ENCODE measurements around the gene FOSB.

DNA sequence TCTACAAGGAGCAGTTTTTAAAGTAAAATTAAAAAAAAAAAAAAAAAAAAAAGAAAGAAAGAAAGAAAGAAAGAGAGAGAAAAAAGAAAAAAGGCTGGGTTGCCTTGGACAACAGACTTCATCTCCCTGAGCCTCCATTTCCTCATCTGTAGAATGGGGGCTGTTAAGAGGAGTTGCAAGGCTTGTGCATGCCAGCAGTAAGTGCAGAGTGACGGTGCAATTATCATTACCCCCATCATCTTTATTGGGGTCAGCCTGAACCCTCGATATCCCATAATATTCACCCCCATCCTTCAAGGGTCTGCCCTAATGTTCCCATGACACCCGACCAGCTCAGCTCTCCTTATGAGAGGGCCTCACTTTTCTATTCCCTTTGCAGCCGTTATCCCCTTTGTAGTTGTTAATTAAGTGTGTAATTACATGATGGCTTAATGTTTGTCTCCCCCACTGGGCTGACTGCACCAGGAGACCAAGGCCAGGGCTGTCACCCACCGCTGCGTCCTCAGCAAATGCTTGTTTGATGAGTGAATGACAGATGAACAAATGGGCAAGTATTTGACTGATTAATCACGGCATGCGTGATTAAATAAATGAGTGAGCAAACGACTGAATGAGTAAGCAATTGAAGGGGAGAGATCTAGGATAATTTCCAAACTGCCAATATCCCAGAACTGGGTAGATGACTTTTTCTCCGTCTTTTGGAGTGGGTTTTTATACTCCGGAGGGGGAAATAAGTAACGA lies 10.1 kb downstream of the FOSB start:
- TF ChIP-seq, protein P1, sequence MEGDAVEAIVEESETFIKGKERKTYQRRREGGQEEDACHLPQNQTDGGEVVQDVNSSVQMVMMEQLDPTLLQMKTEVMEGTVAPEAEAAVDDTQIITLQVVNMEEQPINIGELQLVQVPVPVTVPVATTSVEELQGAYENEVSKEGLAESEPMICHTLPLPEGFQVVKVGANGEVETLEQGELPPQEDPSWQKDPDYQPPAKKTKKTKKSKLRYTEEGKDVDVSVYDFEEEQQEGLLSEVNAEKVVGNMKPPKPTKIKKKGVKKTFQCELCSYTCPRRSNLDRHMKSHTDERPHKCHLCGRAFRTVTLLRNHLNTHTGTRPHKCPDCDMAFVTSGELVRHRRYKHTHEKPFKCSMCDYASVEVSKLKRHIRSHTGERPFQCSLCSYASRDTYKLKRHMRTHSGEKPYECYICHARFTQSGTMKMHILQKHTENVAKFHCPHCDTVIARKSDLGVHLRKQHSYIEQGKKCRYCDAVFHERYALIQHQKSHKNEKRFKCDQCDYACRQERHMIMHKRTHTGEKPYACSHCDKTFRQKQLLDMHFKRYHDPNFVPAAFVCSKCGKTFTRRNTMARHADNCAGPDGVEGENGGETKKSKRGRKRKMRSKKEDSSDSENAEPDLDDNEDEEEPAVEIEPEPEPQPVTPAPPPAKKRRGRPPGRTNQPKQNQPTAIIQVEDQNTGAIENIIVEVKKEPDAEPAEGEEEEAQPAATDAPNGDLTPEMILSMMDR (IDR thresholded peaks at IDR 0.05; ENCODE audit: insufficient read depth, low read depth, low read length), result no peak
- TF ChIP-seq EZH2 (IDR thresholded peaks at IDR 0.05; ENCODE audit: insufficient read depth, low read length), result no peak
